A673 (cell line): ENCODE measurements around the gene SVBP. TPM values are rescaled to one million over a fixed set of nuclear protein-coding genes. Genes with fewer than 3 reads are reported as not detected.
A peak's percentile ranks its signal among the peaks of the same experiment; 100 is the strongest.

Experiments used
- BruUV-seq: library from RNA; stranded (reverse); fragments of 400-500 nt; replicated peaks from 2 replicates; lab custom pipeline; 2021; lab: Mats Ljungman, UMichigan
- CTCF ChIA-PET: fragments of 300-600 bp; sonication (Branson Sonifier 250); formaldehyde crosslinking; loops from one replicate; lab custom pipeline; 2022; ENCODE audit warnings: antibody characterized with exemption; lab: Charles Lee
- POLR2A ChIA-PET: fragments of 300-600 bp; sonication (Branson Sonifier 250); formaldehyde crosslinking; loops from one replicate; lab custom pipeline; 2022; ENCODE audit warnings: antibody characterized with exemption; ENCODE audit not compliant: low non-redundant PET; lab: Charles Lee
- DNase-seq: peaks from one replicate; pipeline ENCODE4 v3.0.0-alpha.2; 2015; ENCODE audit warnings: low spot score
- H3K27ac ChIP-seq: fragments of 200-600 bp; sonication (generic); 2 replicates; pipeline ENCODE4 v1.5.1; 2016; ENCODE audit warnings: mixed run types, low read depth, mild to moderate bottlenecking, mixed read lengths, antibody characterized with exemption, low read length; ENCODE audit not compliant: poor library complexity, severe bottlenecking
- H3K27me3 ChIP-seq: fragments of 200-600 bp; sonication (generic); replicated peaks from 2 replicates; pipeline ENCODE4 v1.6.1; 2017; ENCODE audit warnings: mixed run types, low read depth, mild to moderate bottlenecking, mixed read lengths, antibody characterized with exemption, low read length; ENCODE audit not compliant: insufficient read depth, poor library complexity
- H3K36me3 ChIP-seq: fragments of 200-600 bp; sonication (generic); 2 replicates; pipeline ENCODE4 v1.6.1; 2016; ENCODE audit warnings: mixed run types, mild to moderate bottlenecking, mixed read lengths, antibody characterized with exemption, low read length; ENCODE audit not compliant: insufficient read depth, poor library complexity, severe bottlenecking
- H3K4me1 ChIP-seq: fragments of 200-600 bp; sonication (generic); 2 replicates; pipeline ENCODE4 v1.6.1; 2017; ENCODE audit warnings: mixed run types, mild to moderate bottlenecking, mixed read lengths, antibody characterized with exemption, low read length; ENCODE audit not compliant: insufficient read depth, poor library complexity, severe bottlenecking
- H3K4me3 ChIP-seq: fragments of 200-600 bp; sonication (generic); 2 replicates; pipeline ENCODE4 v1.5.1; 2016; ENCODE audit warnings: low read depth, mixed run types, mild to moderate bottlenecking, mixed read lengths, low read length; ENCODE audit not compliant: poor library complexity, severe bottlenecking
- H3K9me3 ChIP-seq: fragments of 200-600 bp; sonication (generic); 2 replicates; pipeline ENCODE4 v1.6.1; 2016; ENCODE audit warnings: mixed run types, low read depth, mild to moderate bottlenecking, mixed read lengths, antibody characterized with exemption, low read length; ENCODE audit not compliant: poor library complexity, severe bottlenecking
- EZH2 ChIP-seq: fragments of 200-600 bp; sonication (generic); IDR thresholded peaks from 2 replicates; pipeline ENCODE4 v1.6.1; 2017; ENCODE audit warnings: borderline replicate concordance, low read depth, mild to moderate bottlenecking, mixed read lengths, antibody characterized with exemption, low read length; ENCODE audit not compliant: poor library complexity, severe bottlenecking
- intact Hi-C: fragments of 100-400 bp; cut with micrococcal nuclease; formaldehyde crosslinking; loops from one replicate; pipeline ENCODE4 v1.10.0; 2022; ENCODE audit not compliant: unreplicated experiment
- total RNA-seq: library from RNA; stranded (reverse); gene quantifications from 2 replicates; pipeline ENCODE4 v1.2.3, GENCODE V29; 2021
- TF ChIP-seq, protein P1 (sequence below): fragments of 300-800, 200-600 bp; sonication (generic); conservative IDR thresholded peaks from 2 replicates; pipeline ENCODE4 v1.5.1; 2017; ENCODE audit warnings: low read depth, mild to moderate bottlenecking, antibody characterized with exemption, low read length, moderate library complexity, mixed read lengths

The SVBP gene
- total RNA-seq, 1 experiment from 2014 or later, result 50.8 TPM

DNA sequence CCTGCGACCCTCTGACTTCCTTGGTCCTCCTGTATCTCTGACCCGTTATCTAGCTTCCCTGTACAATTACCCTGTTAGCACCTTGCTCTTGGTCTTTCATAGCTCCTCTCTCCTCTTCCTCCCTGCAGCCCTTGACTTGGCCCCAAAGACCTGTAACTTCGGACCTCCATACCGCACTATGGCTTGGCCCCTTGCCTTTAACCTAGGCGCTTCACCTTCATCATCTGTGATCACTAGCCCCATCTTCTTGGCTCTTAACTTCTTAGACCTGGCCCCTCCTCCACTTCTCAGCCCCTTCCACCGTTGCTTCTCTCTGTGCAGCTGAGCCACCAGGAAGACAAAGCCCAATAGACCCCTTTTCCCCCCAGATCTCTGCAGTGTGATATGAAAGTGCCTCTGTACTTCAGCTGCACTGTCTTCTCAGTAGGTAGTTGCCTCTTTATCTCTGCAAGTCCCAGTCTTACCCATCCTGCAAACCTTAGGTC lies 30.0 kb upstream of the SVBP start:
- H3K4me3 ChIP-seq, result peak overlapping the region; percentile 85
- H3K4me1 ChIP-seq, result peaks cover 19% of the 10 kb centered on the region
- H3K27ac ChIP-seq, result peak overlapping the region; percentile 82
- H3K36me3 ChIP-seq, result peaks cover 30% of the 10 kb centered on the region
- ChIA-PET POLR2A (no interaction called here), CTCF (interaction anchor here (1.5 to 1.7 kb wide), 2 partner anchors 76 to 226 kb away, joined by 4 to 5 read pairs; no protein-coding TSS in a partner anchor)
- DNase-seq, result no peak
- TF ChIP-seq, protein P1, sequence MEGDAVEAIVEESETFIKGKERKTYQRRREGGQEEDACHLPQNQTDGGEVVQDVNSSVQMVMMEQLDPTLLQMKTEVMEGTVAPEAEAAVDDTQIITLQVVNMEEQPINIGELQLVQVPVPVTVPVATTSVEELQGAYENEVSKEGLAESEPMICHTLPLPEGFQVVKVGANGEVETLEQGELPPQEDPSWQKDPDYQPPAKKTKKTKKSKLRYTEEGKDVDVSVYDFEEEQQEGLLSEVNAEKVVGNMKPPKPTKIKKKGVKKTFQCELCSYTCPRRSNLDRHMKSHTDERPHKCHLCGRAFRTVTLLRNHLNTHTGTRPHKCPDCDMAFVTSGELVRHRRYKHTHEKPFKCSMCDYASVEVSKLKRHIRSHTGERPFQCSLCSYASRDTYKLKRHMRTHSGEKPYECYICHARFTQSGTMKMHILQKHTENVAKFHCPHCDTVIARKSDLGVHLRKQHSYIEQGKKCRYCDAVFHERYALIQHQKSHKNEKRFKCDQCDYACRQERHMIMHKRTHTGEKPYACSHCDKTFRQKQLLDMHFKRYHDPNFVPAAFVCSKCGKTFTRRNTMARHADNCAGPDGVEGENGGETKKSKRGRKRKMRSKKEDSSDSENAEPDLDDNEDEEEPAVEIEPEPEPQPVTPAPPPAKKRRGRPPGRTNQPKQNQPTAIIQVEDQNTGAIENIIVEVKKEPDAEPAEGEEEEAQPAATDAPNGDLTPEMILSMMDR, result no peak
- no peak for TF ChIP-seq EZH2
- H3K27me3 ChIP-seq, result no peaks in the 10 kb centered on the region
- H3K9me3 ChIP-seq, result peaks cover 10% of the 10 kb centered on the region
- intact Hi-C loops, result no loop called here
- TSS peak; percentile 46 for BruUV-seq

DNA sequence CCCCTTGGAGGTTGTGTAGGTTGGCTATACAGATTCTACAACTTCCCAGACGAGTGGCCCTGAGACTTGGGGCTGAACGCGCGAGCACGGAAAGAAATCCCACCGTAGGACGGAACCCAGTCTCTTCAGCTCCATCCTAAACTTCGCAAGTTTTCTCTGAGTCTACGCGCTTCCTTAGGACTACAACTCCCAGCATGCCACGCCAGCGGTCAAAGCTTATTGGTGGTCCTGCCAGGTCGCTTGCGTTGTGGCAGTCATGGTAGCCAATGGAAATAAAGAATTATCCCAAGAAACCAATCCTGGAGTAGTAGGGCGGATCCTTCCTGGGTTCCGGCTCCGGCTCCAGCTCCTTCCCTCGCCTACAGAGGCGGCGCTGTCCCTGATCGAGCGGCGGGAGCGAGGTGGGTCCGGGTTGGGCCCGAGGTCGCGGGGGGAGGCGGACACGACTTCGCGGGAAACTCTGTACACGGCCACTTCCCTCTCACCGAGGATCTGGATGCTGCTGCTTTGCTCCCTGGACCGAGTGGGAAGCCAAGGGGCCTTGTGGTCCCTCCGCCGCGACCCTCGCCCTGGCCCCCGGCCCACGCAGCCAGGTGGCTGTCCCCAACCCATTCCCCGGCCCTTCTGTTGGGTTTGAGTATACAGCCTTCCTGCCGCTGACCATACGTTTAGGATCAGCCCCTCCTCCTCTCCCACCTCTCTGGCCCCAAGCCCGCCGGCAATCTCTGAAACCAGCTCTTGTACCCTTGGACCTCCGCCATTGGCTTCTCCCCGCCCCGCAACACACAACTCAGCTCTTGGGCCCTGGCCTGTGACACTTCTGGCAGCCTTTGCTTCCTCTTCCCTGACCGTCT lies 29.3 kb upstream of the SVBP start, which contains the start of gene ZNF691:
Gene ZNF691, plus strand, starts transcription at position 357 of the 854 bp plus-strand sequence. CDS start 3,046 bp downstream, outside the sequence.
- H3K4me1 ChIP-seq, result peaks cover 19% of the 10 kb centered on the region
- peak within 1 kb of the TSS; percentile 82 for H3K27ac ChIP-seq
- TF ChIP-seq, protein P1, result peak; percentile 57
- no peak for TF ChIP-seq EZH2
- intact Hi-C loops, result no loop called here
- peak; percentile 99 for DNase-seq
- peaks cover 6% of the 10 kb centered on the region for H3K9me3 ChIP-seq
- peaks cover 23% of the 10 kb centered on the region for H3K36me3 ChIP-seq
- ChIA-PET POLR2A (interaction anchor here (0.5 kb wide), 1 partner anchor 18 kb away, joined by 7 read pairs; no protein-coding TSS in a partner anchor), CTCF (interaction anchor here (0.5 to 1.7 kb wide), 4 partner anchors 76 to 1011 kb away, joined by 3 to 6 read pairs (median 4); no protein-coding TSS in a partner anchor)
- peak within 1 kb of the TSS; percentile 85 for H3K4me3 ChIP-seq
- H3K27me3 ChIP-seq, result no peaks in the 10 kb centered on the region
- no TSS peak for BruUV-seq

DNA sequence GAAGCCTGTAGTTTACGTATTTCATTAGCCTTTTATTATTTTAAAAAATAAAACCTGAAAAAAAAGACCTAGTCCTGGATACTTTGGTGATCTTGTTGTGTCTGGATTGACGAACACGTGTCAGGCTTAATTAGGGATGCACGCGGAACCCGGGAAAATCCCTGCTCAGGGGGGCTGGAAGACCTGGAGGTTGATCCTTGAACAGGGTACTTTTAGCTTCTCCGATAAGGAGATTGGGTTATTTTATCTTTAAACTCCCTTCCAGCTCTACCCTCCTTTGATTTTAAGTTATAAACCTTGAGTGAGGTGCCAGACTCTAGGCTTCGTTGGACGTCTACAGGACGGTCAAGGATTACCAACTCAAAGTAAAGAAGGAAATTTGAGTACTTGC lies 28.7 kb upstream of the SVBP start:
- H3K4me1 ChIP-seq, result peaks cover 19% of the 10 kb centered on the region
- no peak for TF ChIP-seq EZH2
- TF ChIP-seq, protein P1, result no peak
- ChIA-PET POLR2A (interaction anchor here (0.5 kb wide), 1 partner anchor 17 kb away, joined by 7 read pairs; no protein-coding TSS in a partner anchor), CTCF (interaction anchor here (0.5 to 1.7 kb wide), 4 partner anchors 77 to 1011 kb away, joined by 3 to 6 read pairs (median 4); no protein-coding TSS in a partner anchor)
- intact Hi-C loops, result no loop called here
- H3K27me3 ChIP-seq, result no peaks in the 10 kb centered on the region
- peak overlapping the region; percentile 85 for H3K4me3 ChIP-seq
- peak; percentile 39 for DNase-seq
- H3K36me3 ChIP-seq, result peaks cover 17% of the 10 kb centered on the region
- no peaks in the 10 kb centered on the region for H3K9me3 ChIP-seq
- BruUV-seq, result TSS peak; percentile 90
- peak overlapping the region; percentile 1 for H3K27ac ChIP-seq
